CD4-positive, alpha-beta T cell treated with Interleukin-15 for 1 hour (primary cell): ENCODE data around the gene TMEM161A.
"Not testable (repeated sequence)": the region's sequence is repeated elsewhere in the genome, so short reads cannot be mapped to it uniquely, and the experiment has no call there.

Source experiments
- DNase-seq: peaks from one replicate; pipeline ENCODE4 v3.0.0-alpha.2; 2020

Gene TMEM161A

DNA sequence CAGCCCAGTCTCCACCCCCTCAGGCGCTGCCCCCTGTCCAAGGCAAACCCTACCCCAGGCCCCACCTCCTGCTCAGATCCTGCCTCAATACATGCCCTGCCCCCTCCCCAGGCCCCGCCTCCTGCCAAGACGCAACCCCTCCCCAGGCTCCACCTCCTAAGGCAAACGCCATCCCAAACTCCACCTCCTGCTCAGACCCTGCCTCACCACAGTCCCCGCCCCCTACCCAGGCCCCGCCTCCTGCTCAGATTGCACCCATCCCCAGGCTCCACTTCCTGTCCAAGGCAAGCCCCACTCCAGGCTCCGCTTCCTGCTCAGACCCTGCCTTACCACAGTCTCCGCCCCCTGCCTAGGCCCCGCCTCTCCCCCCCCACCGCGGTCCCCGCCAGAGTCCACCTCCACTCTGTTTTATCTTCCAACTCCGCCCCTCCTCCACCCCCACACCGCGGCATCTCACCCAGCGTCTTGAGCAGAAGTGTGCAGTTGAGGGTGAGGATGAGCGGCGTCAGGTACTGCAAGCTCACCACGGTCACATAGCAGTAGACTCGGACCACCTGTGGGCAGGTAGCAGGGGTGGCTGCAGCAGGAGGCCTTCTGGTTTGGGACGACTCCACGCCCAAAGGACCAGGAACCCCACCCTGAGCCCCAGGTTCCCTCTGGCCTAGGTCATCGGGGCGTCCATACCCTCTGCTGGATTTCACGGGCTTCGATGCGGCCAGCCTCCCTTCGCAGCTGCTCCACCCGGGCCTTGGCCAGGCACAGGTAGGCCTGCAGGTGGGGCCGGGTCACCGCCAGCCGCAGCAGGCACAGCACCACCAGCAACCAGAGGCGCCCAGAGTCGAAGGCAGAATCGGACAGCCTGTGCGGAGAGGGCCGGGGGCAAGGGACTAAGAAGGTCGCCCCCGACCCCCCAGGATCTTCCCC, 17.7 kb downstream of the TMEM161A start:
- DNase-seq: no peak

DNA sequence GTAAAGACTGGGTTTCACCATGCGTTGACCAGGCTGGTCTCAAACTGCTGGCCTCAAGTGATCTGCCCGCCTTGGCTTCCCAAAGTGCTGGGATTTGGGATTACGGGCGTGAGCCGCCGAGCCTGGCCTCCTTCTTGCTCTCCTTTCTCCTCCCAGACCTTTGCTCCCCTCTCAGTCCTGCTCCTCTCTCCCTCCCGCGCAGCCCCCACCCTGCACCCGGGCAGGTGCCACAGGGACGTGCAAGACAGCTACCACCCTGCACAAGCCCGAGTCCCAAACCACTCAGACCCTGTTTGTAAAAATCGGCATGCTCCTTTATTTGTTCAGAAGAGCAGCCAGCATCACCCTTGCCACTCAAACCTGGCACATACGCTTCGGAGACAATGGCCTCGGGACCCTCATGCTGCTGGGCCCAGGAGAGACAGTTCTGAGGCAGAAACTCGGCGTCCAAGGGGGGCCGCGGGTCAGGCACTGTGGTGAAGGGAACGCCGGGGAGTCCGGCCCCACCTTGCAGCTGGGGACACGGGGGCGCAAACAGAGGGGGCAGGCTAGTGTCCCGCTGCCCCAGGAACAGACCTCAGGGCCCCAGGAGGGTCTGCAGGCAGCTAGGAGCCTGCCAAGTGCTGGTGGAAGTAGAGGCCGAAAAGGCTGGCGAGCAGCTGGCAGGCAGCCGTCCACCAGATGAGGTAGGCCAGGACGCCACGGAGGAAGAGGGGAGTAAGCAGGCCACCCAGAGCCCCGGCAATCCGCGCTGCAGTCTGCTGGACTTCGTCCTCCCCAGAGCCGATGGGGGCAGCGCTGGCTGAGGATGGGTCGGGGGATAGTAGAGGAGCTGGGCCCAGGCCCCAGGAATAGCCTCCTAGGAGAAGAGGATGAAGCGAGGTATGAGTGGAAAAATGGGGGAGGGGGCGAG, 18.7 kb downstream of the TMEM161A start:
- DNase-seq: no peak

DNA sequence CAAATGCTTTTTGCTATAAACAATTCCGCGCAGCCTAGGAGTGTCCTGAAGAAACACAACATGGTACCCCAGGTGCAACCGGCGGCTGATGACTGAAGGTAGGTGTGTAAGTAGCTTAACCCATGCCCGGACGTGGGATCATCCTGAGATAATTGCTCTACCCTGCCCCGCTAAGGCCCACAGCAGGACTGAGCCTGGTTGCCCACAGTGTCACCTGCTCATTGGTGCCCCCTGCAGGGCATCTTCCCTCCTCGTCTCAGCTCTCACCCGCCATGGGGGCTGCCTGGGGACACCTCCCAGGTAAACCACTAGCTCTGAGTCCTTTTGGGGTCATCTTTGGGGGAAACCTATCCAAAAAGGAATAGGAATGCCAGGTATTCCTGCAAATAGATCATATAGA, 22.3 kb downstream of the TMEM161A start:
- peak; percentile 30 for DNase-seq

DNA sequence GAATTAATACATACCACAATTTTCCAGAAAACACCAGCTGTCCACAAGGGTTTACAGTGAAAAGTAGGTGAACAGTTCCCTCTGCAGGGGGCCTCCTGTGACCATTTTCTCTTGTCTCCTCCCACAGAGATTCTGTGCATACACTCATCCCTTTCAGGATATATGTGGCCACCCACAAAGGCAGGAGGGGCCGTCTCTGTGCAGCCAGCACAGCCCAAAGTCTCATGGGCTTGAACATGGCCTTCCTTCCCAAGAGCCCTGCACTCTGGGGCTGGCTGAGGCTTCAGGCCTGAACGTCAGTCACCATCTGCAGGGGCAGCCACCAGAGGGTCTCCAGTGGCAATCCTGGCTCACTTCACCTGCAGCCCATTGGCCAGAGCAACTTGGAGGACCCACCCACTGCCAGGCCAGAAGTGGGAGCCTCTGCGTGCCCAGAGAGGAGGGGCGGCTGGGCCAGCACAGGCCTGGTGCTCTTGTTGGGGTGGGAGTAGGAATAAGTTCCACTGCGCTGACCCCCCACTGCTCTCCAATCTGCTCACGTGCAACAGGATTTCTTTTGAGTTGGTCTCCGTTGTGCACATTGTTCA, 25.1 kb downstream of the TMEM161A start:
- no peak for DNase-seq

DNA sequence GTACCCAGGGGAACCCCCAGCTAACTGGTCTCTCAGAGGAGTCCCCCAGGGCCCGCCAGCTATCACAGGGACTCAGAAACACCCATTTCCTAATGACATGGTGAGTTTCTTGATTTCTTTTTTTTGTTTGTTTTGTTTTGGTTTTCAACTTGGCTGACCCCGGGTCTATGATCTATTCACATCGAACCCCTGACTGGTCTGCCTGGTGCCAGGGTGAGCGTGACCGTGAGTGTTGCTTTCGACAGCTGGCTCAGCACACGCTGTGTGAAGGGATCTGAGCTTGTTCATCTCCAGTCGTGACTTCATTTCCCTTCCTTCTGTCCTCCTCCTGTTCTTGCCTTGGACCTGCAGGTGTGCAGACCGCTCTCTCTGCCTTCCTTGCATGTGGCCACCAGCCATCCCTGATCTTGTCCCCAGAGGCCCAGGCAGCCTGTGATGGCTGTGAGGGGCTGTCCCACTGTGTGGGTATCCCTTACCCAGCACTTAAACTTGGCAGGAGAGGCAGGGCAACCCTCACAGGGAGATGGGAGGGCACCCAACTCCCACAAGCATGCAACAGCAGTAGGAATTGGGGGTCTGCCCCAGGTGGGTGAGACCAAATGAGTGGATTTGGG, 26.2 kb downstream of the TMEM161A start:
- DNase-seq: no peak

DNA sequence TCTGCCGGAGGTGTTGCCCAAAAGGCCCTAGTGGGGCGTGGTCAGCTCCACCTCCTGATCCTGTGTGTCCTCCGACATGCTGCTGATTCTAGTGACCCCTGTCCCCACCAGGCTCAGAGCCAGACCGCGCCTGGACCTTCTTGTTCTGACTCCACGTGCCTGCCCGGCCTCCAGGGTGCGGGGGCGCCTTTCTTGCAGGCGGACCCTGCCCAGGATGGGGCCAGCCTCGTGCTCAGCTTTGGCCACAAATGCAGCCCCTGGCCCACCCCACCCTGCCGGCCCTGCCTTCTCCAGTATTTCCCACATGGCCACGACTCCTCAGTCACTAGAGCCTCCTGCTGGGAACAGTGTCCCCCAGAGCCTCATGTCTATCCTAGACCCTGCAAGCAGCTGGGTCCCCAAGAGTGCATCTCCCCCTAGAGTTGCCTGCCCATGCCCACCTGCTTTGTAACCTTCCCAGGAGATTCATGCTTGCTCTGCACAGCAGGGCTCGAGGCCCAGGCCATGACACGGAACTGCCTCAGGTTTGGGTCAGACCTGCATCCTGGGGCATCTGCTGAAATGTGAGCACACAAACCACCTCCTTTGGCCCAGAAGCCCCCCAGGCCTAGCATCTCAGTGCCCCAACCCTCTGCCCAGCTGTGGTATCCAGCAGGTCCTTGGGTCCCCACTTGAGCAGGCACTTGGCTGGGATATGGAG, 27.0 kb downstream of the TMEM161A start:
- no peak for DNase-seq

DNA sequence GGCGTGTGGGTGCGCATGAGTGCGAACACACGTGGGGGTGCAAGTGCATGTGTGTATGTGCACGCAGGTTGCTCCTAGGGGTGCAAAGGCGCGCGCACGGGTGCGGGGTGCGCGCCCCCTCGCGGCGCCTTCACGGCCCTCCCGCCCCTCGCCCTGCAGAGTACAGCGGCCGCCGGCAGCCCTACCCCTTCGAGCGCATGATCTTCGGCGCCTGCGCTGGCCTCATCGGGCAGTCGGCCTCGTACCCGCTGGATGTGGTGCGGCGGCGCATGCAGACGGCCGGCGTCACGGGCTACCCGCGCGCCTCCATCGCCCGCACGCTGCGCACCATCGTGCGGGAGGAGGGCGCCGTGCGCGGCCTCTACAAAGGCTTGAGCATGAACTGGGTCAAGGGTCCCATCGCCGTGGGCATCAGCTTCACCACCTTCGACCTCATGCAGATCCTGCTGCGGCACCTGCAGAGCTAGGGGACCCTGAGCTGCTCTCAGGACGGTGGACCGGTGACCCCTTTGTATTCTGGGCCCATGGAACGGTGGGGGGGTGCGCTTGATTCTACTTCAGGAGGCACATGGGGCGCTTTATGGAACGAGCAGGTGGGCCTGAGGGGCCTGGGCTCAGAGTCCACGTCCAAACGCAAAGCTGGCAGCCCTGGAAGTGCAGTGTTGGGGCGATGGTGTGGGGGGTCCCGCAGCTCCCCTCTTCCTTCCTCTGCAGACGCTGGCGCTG, 27.7 kb downstream of the TMEM161A start:
- DNase-seq: no peak

DNA sequence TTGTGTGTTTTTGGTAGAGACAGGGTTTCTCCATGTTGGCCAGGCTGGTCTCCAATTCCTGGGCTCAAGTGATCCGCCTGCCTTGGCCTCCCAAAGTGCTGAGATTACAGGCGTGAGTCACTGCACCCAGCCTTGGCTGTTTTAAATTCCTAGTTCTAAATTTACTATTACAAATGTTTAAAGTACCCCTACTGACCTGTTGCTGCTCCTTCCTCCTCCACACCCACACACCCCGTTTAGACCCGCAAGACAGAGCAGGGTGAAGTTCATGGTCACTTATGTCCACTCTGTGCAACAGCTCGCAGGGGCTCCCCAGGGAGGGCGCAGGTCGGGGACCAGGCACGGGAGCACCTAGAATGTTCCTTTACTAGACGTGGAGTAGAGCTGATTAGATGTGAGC, 28.7 kb downstream of the TMEM161A start:
- no peak for DNase-seq

DNA sequence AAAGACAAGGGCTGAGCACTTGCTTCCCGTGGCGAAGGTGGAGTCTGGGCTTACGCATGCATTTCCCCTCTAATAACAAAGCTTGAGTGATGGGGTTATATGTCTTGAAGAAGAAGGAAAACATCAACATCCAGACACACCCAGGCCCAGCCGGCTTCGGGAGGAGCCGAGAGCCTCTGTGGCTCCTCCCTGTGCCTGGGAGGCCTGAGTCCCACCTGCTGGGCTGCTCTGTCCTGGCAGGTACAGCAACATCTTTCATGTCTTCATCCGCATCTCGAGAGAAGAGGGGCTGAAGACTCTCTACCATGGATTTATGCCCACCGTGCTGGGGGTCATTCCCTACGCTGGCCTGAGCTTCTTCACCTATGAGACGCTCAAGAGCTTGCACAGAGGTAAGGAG, 30.6 kb downstream of the TMEM161A start:
- DNase-seq: no peak

DNA sequence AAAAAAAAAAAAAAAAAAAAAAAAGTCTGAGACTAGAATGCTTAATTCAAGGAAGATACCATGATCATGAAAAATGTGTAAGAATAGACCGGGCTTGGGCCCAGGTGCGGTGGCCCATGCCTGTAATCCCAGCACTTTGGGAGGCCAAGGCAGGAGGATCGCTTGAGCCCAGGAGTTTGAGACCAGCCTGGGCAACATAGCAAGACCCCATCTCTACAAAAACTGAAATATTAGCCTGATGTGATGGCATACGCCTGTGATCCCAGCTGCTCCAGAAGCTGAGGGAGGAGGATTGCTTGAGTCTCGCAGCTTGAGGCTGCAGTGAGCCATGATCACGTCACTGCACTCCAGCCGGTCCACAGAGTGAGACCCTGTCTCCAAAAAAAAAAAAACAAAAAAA, 31.3 kb downstream of the TMEM161A start:
- DNase-seq: not testable (repeated sequence)

DNA sequence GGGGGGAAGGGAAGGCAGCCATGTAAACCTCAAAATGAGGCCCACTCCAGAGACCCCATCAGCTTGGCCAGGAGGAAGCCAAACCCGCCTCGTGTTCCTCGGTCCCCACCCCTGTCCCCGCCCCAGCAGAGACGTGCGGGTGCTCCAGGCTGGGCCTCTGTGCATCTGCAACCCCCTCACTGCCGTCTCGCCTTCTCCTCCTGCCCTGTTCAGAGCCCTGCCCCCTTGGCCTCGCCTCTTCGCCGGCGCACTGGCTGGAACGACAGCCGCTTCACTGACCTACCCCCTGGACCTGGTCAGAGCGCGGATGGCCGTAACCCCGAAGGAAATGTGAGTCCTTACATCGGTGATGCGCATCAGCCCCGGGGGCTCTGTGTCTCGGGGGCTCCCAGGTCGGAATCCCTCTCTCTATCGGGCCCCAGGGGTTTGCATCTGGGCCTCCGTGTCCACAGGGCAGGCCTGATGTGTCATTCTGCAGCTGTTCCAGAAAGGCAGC, 32.2 kb downstream of the TMEM161A start:
- no peak for DNase-seq

DNA sequence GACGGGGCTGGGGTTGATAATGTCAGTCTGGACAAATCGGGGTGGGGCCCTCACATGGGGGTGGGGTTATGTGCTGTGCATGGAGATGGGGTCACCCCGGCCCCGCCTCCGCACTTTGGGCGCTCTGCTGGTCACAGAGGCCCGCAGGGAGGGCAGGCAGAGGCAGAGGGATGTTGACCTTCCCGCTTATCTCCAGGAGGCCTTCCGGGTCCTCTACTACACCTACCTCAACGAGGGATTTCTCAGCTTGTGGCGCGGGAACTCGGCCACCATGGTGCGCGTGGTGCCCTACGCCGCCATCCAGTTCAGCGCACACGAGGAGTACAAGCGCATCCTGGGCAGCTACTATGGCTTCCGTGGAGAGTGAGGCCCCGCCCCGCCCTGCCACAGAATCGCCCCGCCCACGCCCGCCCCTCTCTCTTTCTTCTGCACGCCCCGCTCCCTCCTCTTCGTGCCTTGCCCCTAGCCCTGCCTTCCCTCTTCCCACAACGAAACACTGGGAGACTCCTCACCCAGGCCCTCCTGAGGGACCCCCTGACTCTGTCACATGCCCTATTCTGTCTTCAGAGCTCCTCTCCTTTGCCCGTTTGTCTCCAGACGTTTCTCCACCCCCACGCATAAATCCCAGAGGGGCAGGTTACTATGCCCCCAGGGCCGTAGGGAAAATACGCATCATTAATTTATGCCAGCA, 32.8 kb downstream of the TMEM161A start:
- DNase-seq: no peak

DNA sequence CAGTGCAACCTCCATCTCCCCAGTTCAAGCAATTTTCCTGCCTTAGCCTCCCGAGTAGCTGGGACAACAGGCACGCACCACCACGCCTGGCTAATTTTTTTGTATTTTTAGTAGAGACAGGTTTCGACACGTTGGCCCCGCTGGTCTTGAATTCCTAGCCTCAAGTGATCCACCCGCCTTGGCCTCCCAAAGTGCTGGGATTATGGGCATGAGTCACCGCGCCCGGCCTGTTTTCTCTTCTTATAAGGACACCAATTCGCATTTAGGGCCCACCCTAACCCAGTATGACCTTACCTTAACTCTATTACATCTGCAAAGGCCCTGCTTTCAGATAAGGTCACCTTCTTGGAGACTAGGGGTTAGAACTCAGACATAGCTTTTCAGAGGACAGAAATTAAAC, 35.1 kb downstream of the TMEM161A start:
- no peak for DNase-seq

DNA sequence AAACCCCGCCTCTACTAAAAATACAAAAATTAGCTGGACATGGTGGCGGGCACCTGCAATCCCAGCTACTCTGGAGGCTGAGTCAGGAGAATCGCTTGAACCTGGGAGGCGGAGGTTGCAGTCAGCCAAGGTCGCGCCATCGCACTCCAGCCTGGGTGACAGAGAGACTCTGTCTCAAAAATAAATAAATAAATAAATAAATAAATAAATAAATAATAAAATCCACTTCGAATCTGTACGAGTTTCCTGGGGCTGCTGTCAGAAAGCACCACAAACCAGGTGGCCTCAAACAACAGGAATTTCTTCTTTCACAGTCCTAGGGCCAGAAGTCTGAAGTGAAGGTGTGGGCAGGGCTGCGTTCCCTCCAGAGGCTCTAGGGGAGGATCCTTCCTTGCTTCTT, 35.7 kb downstream of the TMEM161A start:
- not testable (repeated sequence) for DNase-seq

DNA sequence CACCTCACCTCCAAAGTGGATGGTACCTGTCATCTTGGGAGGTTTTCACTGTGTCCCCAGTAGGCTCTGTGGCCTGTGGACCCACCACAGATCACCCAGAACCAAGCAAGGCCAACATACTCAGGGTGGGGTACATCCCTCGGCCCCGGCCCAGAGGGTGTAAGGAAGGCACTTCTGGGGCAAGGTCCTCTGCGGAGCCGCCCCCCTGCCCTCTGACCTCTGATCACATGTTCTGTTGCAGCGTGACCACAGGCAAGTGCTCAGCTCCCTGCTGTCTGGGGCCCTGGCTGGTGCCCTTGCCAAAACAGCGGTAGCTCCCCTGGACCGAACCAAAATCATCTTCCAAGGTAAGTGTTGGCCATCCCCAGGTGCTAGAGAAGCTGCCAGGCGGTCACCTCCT, 36.7 kb downstream of the TMEM161A start:
- DNase-seq: no peak

DNA sequence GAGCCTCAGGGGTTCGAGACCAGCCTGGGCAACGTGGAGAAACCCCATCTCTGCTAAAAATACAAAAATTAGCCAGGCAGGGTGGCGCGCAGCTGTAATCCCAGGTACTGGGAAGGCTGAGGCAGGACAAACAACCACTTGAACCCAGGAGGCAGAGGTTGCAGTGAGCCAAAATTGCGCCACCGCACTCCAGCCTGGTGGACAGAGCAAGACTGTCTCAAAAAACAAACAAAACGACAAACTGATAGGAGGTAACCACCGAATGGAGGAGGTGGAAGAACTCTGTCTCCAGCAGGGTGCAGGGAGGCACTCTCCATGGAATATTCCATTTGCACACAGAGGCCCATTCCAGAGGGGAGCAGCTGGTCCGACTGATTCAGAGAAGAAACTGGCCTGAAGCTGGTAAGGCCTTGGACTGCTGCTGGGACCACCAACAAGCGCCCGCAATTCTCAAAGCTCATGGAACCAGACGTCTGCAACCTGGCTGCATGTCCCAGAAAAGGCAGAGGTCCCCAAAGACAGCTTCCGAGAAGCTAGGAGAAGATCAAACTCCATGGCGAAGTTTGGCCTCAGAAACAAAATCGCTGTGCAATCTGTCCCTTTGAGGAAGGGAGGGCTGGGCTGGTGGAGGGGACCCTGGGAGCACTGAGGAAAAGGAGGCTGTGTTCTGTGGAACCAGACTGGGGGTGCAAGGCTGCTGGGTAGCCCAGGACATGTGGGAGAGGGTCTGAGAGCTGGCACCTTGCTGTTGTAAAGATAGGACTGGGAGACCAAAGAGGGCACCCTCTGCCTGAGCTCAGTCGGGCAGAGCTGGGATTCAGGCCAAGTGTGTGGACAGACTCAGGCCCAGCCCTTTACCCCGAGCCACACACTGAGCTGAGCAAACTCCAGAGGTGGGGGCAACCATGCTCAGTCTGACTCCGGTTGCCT, 39.3 kb downstream of the TMEM161A start:
- DNase-seq: no peak

DNA sequence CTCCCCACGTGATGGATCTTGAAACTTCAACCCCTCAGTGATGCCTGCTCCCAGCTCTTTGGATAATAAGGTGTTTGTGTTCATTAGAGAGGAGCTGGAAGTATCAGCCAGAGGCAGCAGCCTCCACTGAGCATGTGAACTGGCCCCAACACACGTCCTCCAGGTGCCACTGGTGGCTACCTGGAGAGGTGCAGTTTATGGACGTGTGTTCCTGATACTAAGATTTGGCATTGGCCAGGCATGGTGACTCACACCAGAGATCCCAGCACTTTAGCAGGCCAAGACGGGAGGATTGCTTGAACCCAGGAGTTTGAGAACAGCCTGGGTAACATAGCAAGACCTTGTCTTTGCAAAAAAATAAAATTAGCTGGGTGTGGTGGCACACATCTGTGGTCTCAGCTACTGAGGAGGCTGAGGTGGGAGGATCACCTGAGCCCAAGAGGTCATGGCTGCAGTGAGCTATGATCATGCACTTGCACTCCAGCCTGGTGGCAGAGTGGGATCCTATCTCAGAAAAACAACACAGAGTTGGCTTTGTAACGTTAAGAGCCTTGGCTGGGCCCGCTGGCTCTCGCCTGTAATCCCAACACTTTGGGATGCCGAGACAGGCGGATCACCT, 40.1 kb downstream of the TMEM161A start:
- no peak for DNase-seq

DNA sequence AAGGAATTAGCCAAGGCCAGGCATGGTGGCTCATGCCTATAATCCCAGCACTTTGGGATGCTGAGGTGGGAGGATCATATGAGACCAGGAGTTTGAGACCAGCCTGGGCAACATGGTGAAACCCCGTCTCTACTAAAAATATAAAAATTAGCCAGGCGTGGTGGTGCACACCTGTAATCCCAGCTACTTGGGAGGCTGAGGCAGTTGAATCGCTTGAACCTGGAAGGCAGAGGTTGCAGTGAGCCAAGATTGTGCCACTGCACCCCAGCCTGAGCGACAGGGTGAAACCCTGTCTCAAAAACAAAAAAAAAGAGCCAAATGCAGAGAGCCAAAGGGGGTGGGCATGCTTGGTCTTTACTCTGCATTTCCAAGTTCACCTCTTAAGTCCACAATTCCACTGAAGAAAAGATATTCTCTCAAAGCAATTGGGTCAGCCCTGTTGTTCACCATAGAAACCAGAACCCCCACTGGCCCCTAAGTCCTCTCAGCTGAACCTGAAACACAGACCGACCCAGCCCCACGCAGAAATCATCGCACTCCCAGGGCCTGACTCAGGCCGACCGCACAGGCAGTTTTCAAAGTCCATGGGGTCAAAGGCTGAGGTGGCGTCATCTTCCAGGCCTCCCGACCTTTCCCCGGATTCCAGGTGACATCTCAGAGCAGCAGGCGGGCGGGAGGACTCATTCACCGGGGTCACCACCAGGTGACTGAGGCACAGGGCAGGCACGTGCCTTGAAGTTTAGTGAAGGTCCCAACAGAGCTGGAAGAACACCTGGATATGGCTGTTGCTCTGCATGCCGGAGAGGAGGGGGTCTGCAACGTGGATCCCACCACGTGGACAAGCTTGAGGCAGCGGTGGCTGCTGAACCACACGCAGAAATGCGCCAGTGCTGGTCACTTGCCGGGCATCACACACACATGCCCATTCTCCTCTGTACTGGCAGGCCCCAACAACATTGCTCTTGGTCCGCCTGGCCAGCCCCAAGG, 41.3 kb downstream of the TMEM161A start:
- no peak for DNase-seq
